ENCODE data around the gene TAL1.
"Not testable (repeated sequence)": the region's sequence is repeated elsewhere in the genome, so short reads cannot be mapped to it uniquely, and the experiment has no call there.

Gene TAL1

DNA sequence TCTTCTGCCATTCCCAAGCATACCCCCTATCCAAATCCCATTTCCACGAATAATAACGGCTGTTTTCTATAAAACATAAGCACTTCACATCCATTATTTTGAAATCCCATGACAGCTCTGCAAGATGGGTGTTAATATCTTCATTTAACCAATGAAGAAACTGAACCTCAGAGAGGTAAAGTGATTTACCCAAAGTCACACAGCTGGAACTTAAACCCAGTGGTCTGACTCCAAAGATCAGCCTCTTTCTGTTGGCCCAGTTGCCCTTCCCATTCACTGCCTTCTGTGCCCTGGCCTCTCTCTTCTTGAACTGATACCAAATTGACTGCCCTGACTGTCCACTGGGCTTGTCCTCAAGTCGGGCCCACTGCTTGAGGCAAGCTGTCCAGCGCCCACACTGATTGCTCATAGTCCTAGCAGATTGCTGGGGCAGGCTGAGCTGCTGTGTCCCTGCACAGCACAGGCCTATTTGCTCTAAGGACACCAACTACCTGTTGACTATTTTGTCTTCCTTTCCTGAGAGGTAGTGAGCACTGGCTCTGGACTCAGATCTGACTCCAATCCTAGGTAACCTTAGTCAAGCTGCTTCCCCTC lies 19.3 kb downstream of the TAL1 start:
- DNase-seq (ENCODE audit: low spot score): no peak

GRCh38 chr1:47211796-47212269 lies 20.2 kb downstream of the TAL1 start:
- no peak for DNase-seq (ENCODE audit: low spot score)

- DNase-seq (ENCODE audit: low spot score): no peak
These were observed 21.4 kb downstream of the TAL1 start for GRCh38 chr1:47210666-47211065.

DNA sequence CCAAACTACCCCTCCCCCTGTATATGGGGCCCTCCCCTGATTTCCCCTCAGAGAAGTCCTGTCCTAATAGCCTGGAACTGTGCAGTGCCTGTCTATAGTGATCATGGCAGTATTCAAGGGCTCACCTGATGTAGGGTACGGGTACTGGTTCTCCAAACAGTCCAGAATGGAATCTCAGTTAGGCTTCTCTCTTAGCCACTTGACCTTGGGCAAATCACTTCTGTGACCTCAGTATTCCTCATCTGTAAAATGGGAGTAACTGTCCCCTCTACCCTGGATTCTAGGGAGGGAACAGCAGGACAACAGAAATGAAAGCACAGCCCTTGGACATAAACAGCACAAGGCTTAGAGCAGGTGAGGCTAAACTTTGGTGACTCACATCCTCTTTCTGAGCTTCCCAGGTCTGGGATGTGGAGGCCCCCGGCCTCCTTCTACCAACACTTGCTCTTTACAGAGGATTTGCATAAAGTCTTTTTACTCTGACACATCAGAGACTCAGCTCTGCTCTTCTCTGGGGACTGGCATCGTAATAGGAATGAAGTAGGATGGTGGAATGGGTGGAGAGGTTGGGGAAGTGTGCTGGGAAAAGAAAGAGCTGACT lies 22.2 kb downstream of the TAL1 start:
- no peak for DNase-seq (ENCODE audit: low spot score)

DNA sequence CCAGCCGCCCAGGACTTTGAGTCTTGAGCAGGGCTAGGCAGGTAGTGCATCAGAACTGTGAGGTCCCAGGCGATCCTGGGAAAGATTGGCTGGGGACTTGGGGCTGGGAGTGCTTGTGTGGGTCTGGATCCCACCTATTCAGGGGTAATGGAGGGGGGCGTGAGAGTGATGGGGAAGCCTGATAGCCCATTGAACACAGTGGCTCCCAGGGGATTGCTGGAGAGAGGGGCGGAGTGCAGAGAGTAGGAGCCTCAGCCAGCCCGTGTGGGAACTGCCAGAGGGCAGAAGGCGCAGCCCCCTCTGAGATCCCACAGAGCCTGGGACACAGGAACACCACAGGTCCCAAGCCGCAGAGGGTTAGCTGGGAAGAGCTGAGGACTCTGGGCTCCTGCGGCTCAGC lies 22.9 kb downstream of the TAL1 start:
- DNase-seq (ENCODE audit: low spot score): no peak

DNA sequence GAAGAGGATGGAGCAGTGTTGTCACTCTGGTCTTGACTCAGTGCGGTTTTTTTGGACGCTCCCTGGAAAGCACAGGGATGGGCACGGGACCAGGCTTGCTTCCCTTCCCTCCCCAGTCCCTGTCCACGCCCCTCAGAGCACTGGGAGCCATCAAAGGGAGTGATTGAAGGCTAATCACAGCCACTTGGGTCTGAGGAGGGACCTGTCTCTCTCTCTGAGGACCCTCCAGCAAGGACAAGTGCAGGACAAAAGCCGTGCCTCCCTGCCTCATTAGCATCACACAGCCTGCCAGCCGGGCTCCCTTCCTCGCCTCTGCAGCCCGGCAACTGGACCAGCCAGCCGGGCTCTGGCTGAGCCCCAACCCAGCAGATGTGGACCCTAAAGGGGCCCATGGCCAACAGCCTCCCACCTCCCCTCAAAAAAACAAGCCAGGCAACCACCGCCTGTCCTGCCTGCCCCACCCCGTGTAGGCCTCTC lies 23.6 kb downstream of the TAL1 start:
- DNase-seq (ENCODE audit: low spot score): no peak

- DNase-seq (ENCODE audit: low spot score): no peak
These were observed 24.1 kb downstream of the TAL1 start for GRCh38 chr1:47207803-47208373.

- no peak for DNase-seq (ENCODE audit: low spot score)
These were observed 26.1 kb downstream of the TAL1 start for GRCh38 chr1:47205918-47206317.

DNA sequence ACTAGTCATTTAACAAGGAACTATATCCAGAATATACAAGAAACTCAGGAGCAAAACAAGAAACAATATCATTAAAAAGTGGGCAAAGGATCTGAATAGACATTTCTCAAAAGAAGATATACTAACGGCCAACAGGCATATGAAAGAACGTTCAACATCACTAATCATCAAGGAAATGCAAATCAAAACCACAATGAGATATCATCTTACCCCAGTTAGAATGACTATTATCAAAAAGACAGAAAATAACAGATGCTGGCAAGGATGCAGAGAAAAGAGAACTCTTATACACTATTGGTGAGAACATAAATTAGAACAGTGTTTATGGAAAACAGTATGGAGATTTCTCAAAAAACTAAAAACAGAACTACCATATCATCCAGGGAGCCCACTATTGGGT lies 28.5 kb downstream of the TAL1 start:
- DNase-seq (ENCODE audit: low spot score): not testable (repeated sequence)

DNA sequence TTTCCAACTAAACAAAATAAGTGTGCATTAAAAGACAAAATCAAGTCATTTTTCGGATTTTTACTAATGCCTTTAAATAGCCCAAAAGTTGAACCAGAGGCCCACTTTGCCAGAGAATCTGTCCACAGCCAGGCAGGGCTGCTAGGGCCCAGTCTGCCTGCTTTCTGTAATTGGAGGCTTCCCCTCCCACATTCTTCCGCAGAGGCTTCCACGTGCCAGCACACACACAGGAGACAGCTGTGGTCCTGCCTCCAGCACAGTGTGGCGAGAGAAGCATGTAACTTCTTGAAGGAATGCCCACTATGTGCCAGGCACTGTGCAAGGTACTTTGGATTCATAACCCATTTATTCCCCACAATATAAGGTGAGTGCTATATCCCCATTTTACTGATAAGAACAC lies 30.8 kb downstream of the TAL1 start:
- DNase-seq (ENCODE audit: low spot score): peak; percentile 42

DNA sequence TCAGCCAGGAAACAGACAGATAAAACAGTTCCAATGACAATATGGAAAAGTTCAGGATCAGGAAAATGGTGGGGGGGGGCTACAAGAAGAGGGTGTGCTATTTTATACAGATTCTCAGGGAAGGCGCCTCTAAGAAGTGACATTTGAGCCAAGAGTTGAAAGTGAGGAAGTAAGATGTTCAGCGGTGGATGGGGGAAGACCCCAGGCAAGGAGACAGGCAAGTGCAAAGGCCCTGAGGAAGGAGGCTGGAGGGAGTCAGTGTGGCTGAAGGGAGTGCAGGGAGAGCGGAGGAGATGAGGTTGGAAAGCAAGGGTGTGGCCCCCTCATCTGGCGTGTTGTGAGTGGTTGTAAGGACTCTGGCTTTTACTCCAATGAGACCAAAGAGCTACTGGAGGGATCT lies 33.8 kb downstream of the TAL1 start:
- no peak for DNase-seq (ENCODE audit: low spot score)

DNA sequence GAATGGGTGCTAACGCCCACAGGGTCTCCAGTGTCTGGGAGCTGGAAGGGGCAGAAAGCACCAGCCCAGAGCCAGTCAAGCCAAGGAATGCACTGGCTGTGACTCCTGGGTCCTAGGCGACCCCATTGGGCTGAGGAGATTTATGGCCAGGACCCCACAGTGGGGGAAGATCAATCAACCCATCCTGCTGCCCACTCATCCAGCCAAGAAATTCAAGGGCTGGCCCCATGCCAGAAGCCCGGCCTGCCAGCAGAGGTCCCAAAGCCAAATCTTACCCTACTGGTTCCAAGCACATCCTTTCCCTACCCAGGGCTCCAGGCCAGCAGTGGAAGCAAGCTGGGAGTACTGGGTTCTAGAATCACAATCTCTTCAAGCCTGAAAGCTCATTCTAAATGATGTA lies 35.4 kb downstream of the TAL1 start:
- no peak for DNase-seq (ENCODE audit: low spot score)

DNA sequence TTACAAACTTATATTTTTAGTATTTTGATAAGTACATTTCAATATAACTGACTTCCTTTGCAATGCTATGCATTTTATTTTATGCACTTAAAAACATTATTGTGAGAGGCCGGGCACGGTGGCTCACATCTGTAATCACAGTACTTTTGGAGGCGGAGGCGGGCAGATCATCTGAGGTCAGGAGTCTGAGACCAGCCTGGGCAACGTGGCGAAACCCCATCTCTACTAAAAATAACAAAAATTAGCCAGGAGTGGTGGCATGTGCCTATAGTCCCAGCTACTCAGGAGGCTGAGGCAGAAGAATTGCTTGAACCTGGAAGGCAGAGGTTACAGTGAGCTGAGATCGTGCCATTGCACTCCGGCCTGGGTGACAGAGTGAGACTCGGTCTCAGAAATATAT lies 36.0 kb downstream of the TAL1 start:
- not testable (repeated sequence) for DNase-seq (ENCODE audit: low spot score)

GRCh38 chr1:47194311-47194710 lies 37.7 kb downstream of the TAL1 start:
- no peak for DNase-seq (ENCODE audit: low spot score)

- DNase-seq (ENCODE audit: low spot score): not testable (repeated sequence)
These were observed 38.5 kb downstream of the TAL1 start for GRCh38 chr1:47193496-47193895.

DNA sequence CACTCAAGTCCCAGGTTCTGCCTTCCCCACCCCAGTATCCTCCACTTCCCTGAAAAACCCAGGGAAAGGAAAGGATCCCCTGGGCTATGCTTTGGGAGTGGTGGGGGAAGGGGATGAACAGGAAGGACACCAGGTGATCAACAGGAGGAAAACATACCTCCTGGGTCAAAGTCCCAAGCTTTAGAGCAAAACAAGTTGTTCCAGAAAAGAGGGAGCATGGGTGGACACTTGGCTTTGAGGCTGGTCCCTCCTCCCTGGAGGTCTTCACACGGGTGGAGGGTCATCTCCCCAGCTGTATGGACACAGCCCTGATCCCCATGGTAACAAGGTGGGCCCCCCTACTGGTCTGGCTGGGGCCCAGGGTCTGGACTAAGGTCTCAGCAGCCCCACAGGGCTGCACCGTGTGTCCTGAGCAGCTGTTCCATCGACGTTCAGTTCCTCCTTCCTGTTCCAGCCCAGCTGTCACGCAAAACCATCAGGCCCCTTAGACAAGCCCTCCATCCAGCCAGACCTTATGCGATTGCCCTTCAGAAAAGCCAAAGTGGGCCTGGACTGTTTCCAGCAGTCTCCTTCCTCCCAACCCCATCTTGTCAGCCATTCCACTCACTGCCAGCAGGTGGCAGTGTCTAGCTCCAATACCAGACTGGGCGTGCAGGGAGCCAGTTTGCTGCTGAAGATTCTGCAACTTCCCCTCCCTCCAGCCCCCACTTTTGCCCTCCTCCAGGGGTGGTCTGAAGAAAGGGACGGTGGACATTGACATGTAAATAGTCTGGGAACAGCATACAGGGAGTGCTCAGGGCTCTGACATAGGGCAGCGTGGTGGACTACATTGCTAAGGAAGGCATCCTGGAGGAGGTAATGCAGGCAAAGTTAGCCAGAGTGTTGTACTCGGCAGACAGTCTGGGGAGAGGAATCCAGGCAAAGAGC lies 39.3 kb downstream of the TAL1 start:
- DNase-seq (ENCODE audit: low spot score): peak; percentile 75

DNA sequence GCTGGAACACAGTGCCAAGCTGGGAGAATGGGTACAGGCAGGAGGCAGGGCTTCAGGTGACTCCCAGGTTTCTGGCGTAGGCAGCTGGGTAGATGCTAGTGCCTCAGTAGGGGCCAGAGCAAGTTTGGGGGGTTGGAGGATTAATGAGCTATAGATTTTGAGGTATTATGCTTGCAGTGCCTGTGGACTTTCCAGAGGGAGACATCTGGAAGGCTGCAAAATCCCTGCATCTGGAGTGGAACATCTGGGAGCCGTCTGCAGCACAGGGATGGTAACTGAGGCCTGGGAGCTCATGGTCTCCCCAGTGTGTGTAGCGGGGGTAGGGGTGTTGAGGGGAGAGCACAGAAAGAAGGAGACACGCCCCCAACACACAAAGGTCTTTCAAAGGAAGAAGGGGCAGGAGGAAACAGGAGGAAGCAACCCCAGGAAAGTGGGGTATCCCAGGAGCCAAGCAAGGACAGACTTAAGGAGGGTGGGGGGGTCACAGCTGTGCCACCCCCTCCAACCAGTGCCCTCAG lies 40.0 kb downstream of the TAL1 start:
- no peak for DNase-seq (ENCODE audit: low spot score)

DNA sequence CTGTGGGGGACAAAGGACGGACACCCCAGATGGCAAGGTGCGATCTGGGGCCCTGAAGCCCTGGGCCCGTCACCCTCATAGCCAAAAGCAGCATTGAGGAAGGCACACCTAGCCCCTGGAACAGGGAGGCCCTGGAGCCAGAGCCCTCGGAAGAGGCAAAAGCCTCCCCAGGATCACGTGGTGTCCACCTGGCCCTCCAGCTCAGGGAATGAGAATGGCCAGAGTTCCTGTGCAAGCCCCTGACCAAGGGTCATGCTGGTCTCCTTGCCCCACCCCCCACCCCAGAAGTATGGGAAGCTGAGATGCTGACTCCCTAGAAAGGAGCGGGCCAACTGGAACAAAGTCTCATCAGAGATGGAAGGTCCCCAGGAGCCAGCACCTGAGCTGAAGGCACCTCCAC lies 41.2 kb downstream of the TAL1 start:
- DNase-seq (ENCODE audit: low spot score): no peak

- DNase-seq (ENCODE audit: low spot score): no peak
These were observed 41.5 kb downstream of the TAL1 start for GRCh38 chr1:47190509-47190855.

DNA sequence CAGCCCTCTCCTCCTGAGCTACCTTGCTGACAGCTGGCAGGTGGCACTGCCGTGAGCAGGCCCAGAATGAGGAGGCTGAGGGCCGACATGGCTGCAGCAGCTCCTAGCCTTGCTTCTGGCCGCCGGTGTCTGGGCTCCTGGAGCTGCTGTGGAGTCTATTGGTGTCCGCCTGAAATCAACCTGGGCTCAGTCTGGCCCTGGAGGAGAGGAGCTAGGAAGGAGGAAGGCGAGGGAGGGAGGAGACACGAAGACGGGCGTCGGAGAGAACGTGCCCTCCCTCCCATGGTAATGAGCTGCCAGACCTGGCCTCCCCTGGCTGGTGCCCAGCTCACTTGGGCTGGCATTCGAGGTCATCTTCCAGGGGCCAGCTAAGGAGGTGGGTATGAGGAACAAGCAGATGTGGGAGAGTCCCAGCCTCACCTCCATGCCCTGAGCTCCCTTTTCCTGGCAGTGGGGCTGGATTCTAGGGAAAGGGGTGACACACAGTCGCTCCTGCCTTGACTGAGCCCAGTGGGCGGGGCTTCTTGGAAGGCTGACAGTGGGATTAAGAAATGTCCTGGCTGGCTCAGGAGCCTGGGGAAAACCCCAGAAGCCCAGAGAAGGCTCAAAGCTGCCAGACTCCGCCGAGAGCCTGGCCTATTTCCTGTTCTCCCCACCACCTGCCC lies 42.0 kb downstream of the TAL1 start, which contains the start of gene PDZK1IP1:
TSS of gene PDZK1IP1 (minus strand) at position 193 of the 665 bp plus-strand sequence. CDS start at position 89, 104 bp downstream.
- peak; percentile 72 for DNase-seq (ENCODE audit: low spot score)
